Measurements from ENCODE around the gene PPARGC1A.

- TF ChIP-seq CTCF (IDR thresholded peaks at IDR 0.05) (no peak), POLR2A (IDR thresholded peaks at IDR 0.05; ENCODE audit: low read depth) (no peak), POLR2AphosphoS5 (IDR thresholded peaks at IDR 0.05) (no peak), EP300 (IDR thresholded peaks at IDR 0.05) (no peak)
Measured at GRCh38 chr4:23932186-23932585, 42.3 kb upstream of the PPARGC1A start.
